ENCODE measurements around the gene SIK3.
"Not testable (repeated sequence)": the region's sequence is repeated elsewhere in the genome, so short reads cannot be mapped to it uniquely, and the experiment has no call there.

The SIK3 gene

GRCh38 chr11:116813170-116813569 lies 285.1 kb downstream of the SIK3 start:
- Mint-ChIP-seq H3K4me3 (no peak overlapping the region), H3K36me3 (no peaks in the 10 kb centered on the region), H3K27ac (no peak overlapping the region), H3K27me3 (no peaks in the 10 kb centered on the region), H3K9me3 (ENCODE audit: low read depth) (no peaks in the 10 kb centered on the region), H3K4me1 (ENCODE audit: low read depth) (no peaks in the 10 kb centered on the region)

- Mint-ChIP-seq H3K4me1 (ENCODE audit: low read depth) (no peaks in the 10 kb centered on the region), H3K27me3 (no peaks in the 10 kb centered on the region), H3K4me3 (no peak overlapping the region), H3K36me3 (no peaks in the 10 kb centered on the region), H3K27ac (no peak overlapping the region), H3K9me3 (ENCODE audit: low read depth) (no peaks in the 10 kb centered on the region)
These were observed 286.1 kb downstream of the SIK3 start for GRCh38 chr11:116812109-116812508.

- Mint-ChIP-seq H3K9me3 (ENCODE audit: low read depth) (no peaks in the 10 kb centered on the region), H3K27me3 (no peaks in the 10 kb centered on the region), H3K4me1 (ENCODE audit: low read depth) (no peaks in the 10 kb centered on the region), H3K27ac (no peak overlapping the region), H3K36me3 (no peaks in the 10 kb centered on the region), H3K4me3 (no peak overlapping the region)
These were observed 287.0 kb downstream of the SIK3 start for GRCh38 chr11:116811194-116811593.

GRCh38 chr11:116808262-116809175 lies 289.7 kb downstream of the SIK3 start:
- H3K27ac Mint-ChIP-seq, result no peak overlapping the region
- H3K36me3 Mint-ChIP-seq, result no peaks in the 10 kb centered on the region
- H3K27me3 Mint-ChIP-seq, result no peaks in the 10 kb centered on the region
- no peak overlapping the region for H3K4me3 Mint-ChIP-seq
- no peaks in the 10 kb centered on the region for H3K9me3 Mint-ChIP-seq (ENCODE audit: low read depth)
- no peaks in the 10 kb centered on the region for H3K4me1 Mint-ChIP-seq (ENCODE audit: low read depth)

- Mint-ChIP-seq H3K4me3 (no peak overlapping the region), H3K9me3 (ENCODE audit: low read depth) (no peaks in the 10 kb centered on the region), H3K27me3 (no peaks in the 10 kb centered on the region), H3K36me3 (no peaks in the 10 kb centered on the region), H3K27ac (no peak overlapping the region), H3K4me1 (ENCODE audit: low read depth) (no peaks in the 10 kb centered on the region)
These were observed 290.5 kb downstream of the SIK3 start for GRCh38 chr11:116807601-116808261.

- Mint-ChIP-seq H3K9me3 (ENCODE audit: low read depth) (no peaks in the 10 kb centered on the region), H3K36me3 (no peaks in the 10 kb centered on the region), H3K4me3 (no peak overlapping the region), H3K4me1 (ENCODE audit: low read depth) (no peaks in the 10 kb centered on the region), H3K27ac (no peak overlapping the region), H3K27me3 (peaks cover 5% of the 10 kb centered on the region)
These were observed 294.2 kb downstream of the SIK3 start for GRCh38 chr11:116804001-116804400.

GRCh38 chr11:116801662-116802061 lies 296.6 kb downstream of the SIK3 start:
- not testable (repeated sequence) for H3K27ac Mint-ChIP-seq; H3K4me1 Mint-ChIP-seq (ENCODE audit: low read depth); H3K9me3 Mint-ChIP-seq (ENCODE audit: low read depth); H3K36me3 Mint-ChIP-seq; H3K27me3 Mint-ChIP-seq; H3K4me3 Mint-ChIP-seq

GRCh38 chr11:116800610-116801009 lies 297.6 kb downstream of the SIK3 start:
- peaks cover 5% of the 10 kb centered on the region for H3K27me3 Mint-ChIP-seq
- no peaks in the 10 kb centered on the region for H3K4me1 Mint-ChIP-seq (ENCODE audit: low read depth)
- no peak overlapping the region for H3K4me3 Mint-ChIP-seq
- H3K36me3 Mint-ChIP-seq, result no peaks in the 10 kb centered on the region
- H3K9me3 Mint-ChIP-seq (ENCODE audit: low read depth), result no peaks in the 10 kb centered on the region
- H3K27ac Mint-ChIP-seq, result no peak overlapping the region

GRCh38 chr11:116798368-116798767 lies 299.9 kb downstream of the SIK3 start:
- peaks cover 5% of the 10 kb centered on the region for H3K27me3 Mint-ChIP-seq
- H3K36me3 Mint-ChIP-seq, result no peaks in the 10 kb centered on the region
- no peaks in the 10 kb centered on the region for H3K4me1 Mint-ChIP-seq (ENCODE audit: low read depth)
- no peak overlapping the region for H3K4me3 Mint-ChIP-seq
- H3K27ac Mint-ChIP-seq, result no peak overlapping the region
- H3K9me3 Mint-ChIP-seq (ENCODE audit: low read depth), result no peaks in the 10 kb centered on the region

GRCh38 chr11:116797816-116798215 lies 300.4 kb downstream of the SIK3 start:
- Mint-ChIP-seq H3K27ac (no peak overlapping the region), H3K4me1 (ENCODE audit: low read depth) (no peaks in the 10 kb centered on the region)

GRCh38 chr11:116796548-116796947 lies 301.7 kb downstream of the SIK3 start:
- Mint-ChIP-seq H3K36me3 (no peaks in the 10 kb centered on the region), H3K4me3 (no peak overlapping the region), H3K27ac (no peak overlapping the region), H3K4me1 (ENCODE audit: low read depth) (no peaks in the 10 kb centered on the region), H3K9me3 (ENCODE audit: low read depth) (no peaks in the 10 kb centered on the region), H3K27me3 (peaks cover 5% of the 10 kb centered on the region)

More at GRCh38 chr11:116797816-116798215, 300.4 kb downstream of the SIK3 start:
- Mint-ChIP-seq H3K36me3 (no peaks in the 10 kb centered on the region), H3K9me3 (ENCODE audit: low read depth) (no peaks in the 10 kb centered on the region), H3K27me3 (peaks cover 5% of the 10 kb centered on the region), H3K4me3 (no peak overlapping the region)

- H3K27ac Mint-ChIP-seq, result no peak overlapping the region
- H3K36me3 Mint-ChIP-seq, result no peaks in the 10 kb centered on the region
- peaks cover 4% of the 10 kb centered on the region for H3K4me1 Mint-ChIP-seq (ENCODE audit: low read depth)
- no peak overlapping the region for H3K4me3 Mint-ChIP-seq
- H3K27me3 Mint-ChIP-seq, result peaks cover 2% of the 10 kb centered on the region
- H3K9me3 Mint-ChIP-seq (ENCODE audit: low read depth), result no peaks in the 10 kb centered on the region
These were observed 303.4 kb downstream of the SIK3 start for GRCh38 chr11:116794851-116795250.

- Mint-ChIP-seq H3K9me3 (ENCODE audit: low read depth) (no peaks in the 10 kb centered on the region), H3K27me3 (no peaks in the 10 kb centered on the region), H3K36me3 (no peaks in the 10 kb centered on the region), H3K4me3 (no peak overlapping the region), H3K27ac (no peak overlapping the region), H3K4me1 (ENCODE audit: low read depth) (peaks cover 7% of the 10 kb centered on the region)
These were observed 304.5 kb downstream of the SIK3 start for GRCh38 chr11:116793772-116794097.
